ENCODE data around the gene CCDC28B. TPM values are rescaled to one million over a fixed set of nuclear protein-coding genes. Genes with fewer than 3 reads are reported as not detected.

The CCDC28B gene
- total and polyA plus RNA-seq, 2 of the 13 experiments (the other 11 are each of a cell fraction or from before 2014, with no cell fraction given), result 2.6 to 3.5 TPM

GRCh38 chr1:32178380-32179192 is 21.8 kb upstream of the CCDC28B start (continued):
- TF ChIP-seq YEATS2 (CRISPR knock-in tag; IDR thresholded peaks at IDR 0.05; ENCODE audit: borderline replicate concordance) (no peak), ZNF383 (CRISPR knock-in tag; IDR thresholded peaks at IDR 0.05; ENCODE audit: borderline replicate concordance) (no peak), ZBTB39 (CRISPR knock-in tag; IDR thresholded peaks at IDR 0.05) (no peak), RNF219 (CRISPR knock-in tag; IDR thresholded peaks at IDR 0.05) (no peak), KIAA2018 (CRISPR knock-in tag; IDR thresholded peaks at IDR 0.05; ENCODE audit: borderline replicate concordance) (no peak), CBX1 (IDR thresholded peaks at IDR 0.05; ENCODE audit: low read depth) (no peak), AGO1 (IDR thresholded peaks at IDR 0.05; ENCODE audit: low read depth, low read length, poor library complexity, severe bottlenecking) (no peak), CHD2 (IDR thresholded peaks at IDR 0.05; ENCODE audit: low read depth, low read length) (no peak), HMGXB4 (CRISPR knock-in tag; IDR thresholded peaks at IDR 0.05; ENCODE audit: borderline replicate concordance in 1 of 2, low read depth in 1 of 2) (no peak), ONECUT2 (CRISPR knock-in tag; IDR thresholded peaks at IDR 0.05) (no peak), ZNF24 (IDR thresholded peaks at IDR 0.05) (no peak)
